PC-9 (cell line): ENCODE measurements around the gene NANOS1. TPM values are rescaled to one million over a fixed set of nuclear protein-coding genes. Genes with fewer than 3 reads are reported as not detected.
A peak's percentile ranks its signal among the peaks of the same experiment; 100 is the strongest.

Experiments used
- Bru-seq: library from RNA; stranded (reverse); fragments of 400-500 nt; gene quantifications from one replicate; lab custom pipeline; 2021; lab: Mats Ljungman, UMichigan
- BruChase-seq, 2 experiments: library from RNA; stranded (reverse); fragments of 400-500 nt; gene quantifications; one replicate each; lab custom pipeline; 2021; lab: Mats Ljungman, UMichigan
- BruUV-seq: library from RNA; stranded (reverse); fragments of 400-500 nt; replicated peaks from 2 replicates; lab custom pipeline; 2021; lab: Mats Ljungman, UMichigan
- CTCF ChIA-PET: fragments of 300-600 bp; sonication (Branson Sonifier 250); formaldehyde crosslinking; loops from one replicate; lab custom pipeline; 2022; ENCODE audit warnings: antibody characterized with exemption; lab: Charles Lee
- POLR2A ChIA-PET: fragments of 300-600 bp; sonication (Branson Sonifier 250); formaldehyde crosslinking; loops from one replicate; lab custom pipeline; 2022; ENCODE audit warnings: antibody characterized with exemption; ENCODE audit not compliant: unreplicated experiment; lab: Charles Lee
- DNase-seq, 2 experiments: peaks; one replicate each; pipeline versions ENCODE4 v3.0.0 to v3.0.0-alpha.2; 2015 to 2022; ENCODE audit warnings: mixed read lengths in 1 of 2
- H2AFZ ChIP-seq: fragments of 200-600 bp; sonication (generic); 2 replicates; pipeline ENCODE4 v1.8.1; 2017; ENCODE audit warnings: antibody characterized with exemption
- H3F3A ChIP-seq: fragments of 200-600 bp; sonication (generic); 2 replicates; pipeline ENCODE4 v1.8.1; 2017; ENCODE audit warnings: antibody characterized with exemption, mild to moderate bottlenecking, low read depth; ENCODE audit not compliant: insufficient read depth
- H3K27ac ChIP-seq: fragments of 200-600 bp; sonication (generic); 2 replicates; pipeline ENCODE4 v1.6.1; 2016; ENCODE audit warnings: mixed run types
- H3K27me3 ChIP-seq: fragments of 200-600 bp; sonication (generic); 2 replicates; pipeline ENCODE4 v1.6.1; 2016; ENCODE audit warnings: low read depth, mixed run types; ENCODE audit not compliant: insufficient read depth
- H3K36me3 ChIP-seq: fragments of 200-600 bp; sonication (generic); 2 replicates; pipeline ENCODE4 v1.6.1; 2016; ENCODE audit warnings: low read depth, mixed run types
- H3K4me1 ChIP-seq: fragments of 200-600 bp; sonication (generic); replicated peaks from 2 replicates; pipeline ENCODE4 v1.6.1; 2016; ENCODE audit warnings: mixed run types; ENCODE audit not compliant: insufficient read depth
- H3K4me2 ChIP-seq: fragments of 200-600 bp; sonication (generic); 2 replicates; pipeline ENCODE4 v1.6.1; 2017; ENCODE audit warnings: mixed run types
- H3K4me3 ChIP-seq: fragments of 200-600 bp; sonication (generic); 2 replicates; pipeline ENCODE4 v1.6.1; 2016; ENCODE audit warnings: mixed run types
- H3K79me2 ChIP-seq: fragments of 200-600 bp; sonication (generic); 2 replicates; pipeline ENCODE4 v1.6.1; 2017; ENCODE audit warnings: low read depth, mixed run types
- H3K9me2 ChIP-seq: fragments of 200-600 bp; sonication (generic); 2 replicates; pipeline ENCODE4 v1.8.1; 2017; ENCODE audit warnings: mild to moderate bottlenecking; ENCODE audit not compliant: insufficient read depth
- H3K9me3 ChIP-seq: fragments of 200-600 bp; sonication (generic); 2 replicates; pipeline ENCODE4 v1.8.1; 2016; ENCODE audit warnings: low read depth; ENCODE audit not compliant: insufficient read depth
- H4K20me1 ChIP-seq: fragments of 200-600 bp; sonication (generic); 2 replicates; pipeline ENCODE4 v1.8.1; 2017; ENCODE audit not compliant: insufficient read depth
- EZH2 ChIP-seq: fragments of 200-600 bp; sonication (generic); IDR thresholded peaks from 2 replicates; pipeline ENCODE4 v1.8.0; 2017; ENCODE audit warnings: antibody characterized with exemption, low read depth
- intact Hi-C: fragments of 100-400 bp; cut with micrococcal nuclease; formaldehyde crosslinking; loops from one replicate; pipeline ENCODE4 v1.10.0; 2022; ENCODE audit not compliant: unreplicated experiment
- long read RNA-seq: library from polyadenylated mRNA; stranded (forward); transcript quantifications from one replicate; pipeline ENCODE4 v2.0.0, GENCODE V29; 2022
- total RNA-seq: library from RNA; stranded (reverse); gene quantifications from 2 replicates; pipeline ENCODE4 v1.2.3, GENCODE V29; 2021
- TF ChIP-seq, protein P1 (sequence below): fragments of 200-600 bp; sonication (generic); conservative IDR thresholded peaks from 2 replicates; pipeline ENCODE4 v1.6.1; 2017; ENCODE audit warnings: mixed run types, antibody characterized with exemption, mild to moderate bottlenecking, moderate library complexity

Gene NANOS1
- 5.2 and 7.2 TPM in 2 replicates for total RNA-seq
- Bru-seq, nascent RNA, result percentile 54 among the genes with signal in this experiment
- BruChase-seq, experiment 1, labeled RNA remaining after a 2-hour chase, result percentile 58 among the genes with signal in this experiment
- percentile 68 among the genes with signal in this experiment for BruChase-seq, experiment 2, labeled RNA remaining after a 6-hour chase
- long read RNA-seq, full-length matches to known transcripts, result 19 of 19 reads
- long read RNA-seq, partial matches to known transcripts, result 0 of 19 reads
- long read RNA-seq, other reads (novel, unspliced or antisense), result 0 of 19 reads

DNA sequence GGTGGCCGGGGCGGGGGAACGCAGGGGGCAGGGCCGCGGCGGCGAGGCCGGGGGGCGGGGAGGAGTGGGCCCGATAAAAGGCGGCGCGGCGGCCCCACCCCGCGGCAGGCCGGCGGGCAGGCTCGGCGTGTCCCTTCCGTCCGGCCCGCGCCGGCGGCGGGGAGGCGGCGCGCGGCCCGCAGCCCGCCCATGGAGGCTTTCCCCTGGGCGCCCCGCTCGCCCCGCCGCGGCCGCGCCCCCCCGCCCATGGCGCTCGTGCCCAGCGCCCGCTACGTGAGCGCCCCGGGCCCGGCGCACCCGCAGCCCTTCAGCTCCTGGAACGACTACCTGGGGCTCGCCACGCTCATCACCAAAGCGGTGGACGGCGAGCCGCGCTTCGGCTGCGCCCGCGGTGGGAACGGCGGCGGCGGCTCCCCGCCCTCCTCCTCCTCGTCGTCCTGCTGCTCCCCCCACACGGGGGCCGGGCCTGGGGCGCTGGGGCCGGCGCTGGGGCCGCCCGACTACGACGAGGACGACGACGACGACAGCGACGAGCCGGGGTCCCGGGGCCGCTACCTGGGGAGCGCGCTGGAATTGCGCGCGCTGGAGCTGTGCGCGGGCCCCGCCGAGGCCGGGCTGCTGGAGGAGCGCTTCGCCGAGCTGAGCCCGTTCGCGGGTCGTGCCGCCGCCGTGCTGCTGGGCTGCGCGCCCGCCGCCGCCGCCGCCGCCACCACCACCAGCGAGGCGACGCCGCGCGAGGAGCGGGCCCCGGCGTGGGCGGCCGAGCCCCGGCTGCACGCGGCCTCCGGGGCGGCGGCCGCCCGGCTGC is at the start of gene NANOS1:
Gene NANOS1 (plus strand): TSS at position 102 of the 808 bp plus-strand sequence. CDS start 88 bp downstream, at position 190.
- no peak within 1 kb of the TSS for H3K27ac ChIP-seq
- TF ChIP-seq, protein P1, sequence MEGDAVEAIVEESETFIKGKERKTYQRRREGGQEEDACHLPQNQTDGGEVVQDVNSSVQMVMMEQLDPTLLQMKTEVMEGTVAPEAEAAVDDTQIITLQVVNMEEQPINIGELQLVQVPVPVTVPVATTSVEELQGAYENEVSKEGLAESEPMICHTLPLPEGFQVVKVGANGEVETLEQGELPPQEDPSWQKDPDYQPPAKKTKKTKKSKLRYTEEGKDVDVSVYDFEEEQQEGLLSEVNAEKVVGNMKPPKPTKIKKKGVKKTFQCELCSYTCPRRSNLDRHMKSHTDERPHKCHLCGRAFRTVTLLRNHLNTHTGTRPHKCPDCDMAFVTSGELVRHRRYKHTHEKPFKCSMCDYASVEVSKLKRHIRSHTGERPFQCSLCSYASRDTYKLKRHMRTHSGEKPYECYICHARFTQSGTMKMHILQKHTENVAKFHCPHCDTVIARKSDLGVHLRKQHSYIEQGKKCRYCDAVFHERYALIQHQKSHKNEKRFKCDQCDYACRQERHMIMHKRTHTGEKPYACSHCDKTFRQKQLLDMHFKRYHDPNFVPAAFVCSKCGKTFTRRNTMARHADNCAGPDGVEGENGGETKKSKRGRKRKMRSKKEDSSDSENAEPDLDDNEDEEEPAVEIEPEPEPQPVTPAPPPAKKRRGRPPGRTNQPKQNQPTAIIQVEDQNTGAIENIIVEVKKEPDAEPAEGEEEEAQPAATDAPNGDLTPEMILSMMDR, result no peak
- no peak for TF ChIP-seq EZH2

GRCh38 chr10:118980135-118980865 is 49.2 kb upstream of the NANOS1 start:
- Histone ChIP-seq H2AFZ (no peak overlapping the region), H3K79me2 (no peaks in the 10 kb centered on the region), H3K9me3 (no peaks in the 10 kb centered on the region), H3K36me3 (no peaks in the 10 kb centered on the region), H3K9me2 (no peaks in the 10 kb centered on the region), H3K4me3 (no peak overlapping the region), H3K4me2 (no peak overlapping the region), H4K20me1 (no peaks in the 10 kb centered on the region), H3F3A (0 out of 2 replicates have a peak, but pooled peaks cover 5% of the 10 kb centered on the region), H3K27me3 (no peaks in the 10 kb centered on the region), H3K4me1 (0 out of 2 replicates have a peak, but pooled peaks cover 4% of the 10 kb centered on the region), H3K27ac (no peak overlapping the region)
- CTCF ChIA-PET, result no interaction called here
- POLR2A ChIA-PET, result no interaction called here
- intact Hi-C loops, result no loop called here
- TF ChIP-seq, protein P1, result no peak
- no peak for TF ChIP-seq EZH2
- no peak for DNase-seq
- BruUV-seq, result no TSS peak

More for the DNA sequence above, at the start of gene NANOS1:
- intact Hi-C loops, result loop anchor here (5.0 kb wide), 3 partner anchors 233 to 463 kb away; no protein-coding TSS in a partner anchor
- peak within 1 kb of the TSS; percentile 69 for H3K4me3 ChIP-seq
- H3K9me3 ChIP-seq, result no peaks in the 10 kb centered on the region
- peak within 1 kb of the TSS; percentile 87 for H3K4me2 ChIP-seq
- BruUV-seq, result no TSS peak
- no peak for DNase-seq
- peaks cover 39% of the 10 kb centered on the region for H3K4me1 ChIP-seq
- ChIA-PET POLR2A (interaction anchor here (0.5 to 0.7 kb wide), 2 partner anchors 29 to 436 kb away, joined by 5 to 41 read pairs; no protein-coding TSS in a partner anchor), CTCF (no interaction called here)
- H3K9me2 ChIP-seq, result no peaks in the 10 kb centered on the region
- peaks cover 38% of the 10 kb centered on the region; the same call in 1 of the 2 replicates for H3F3A ChIP-seq
- H3K27me3 ChIP-seq, result no peaks in the 10 kb centered on the region
- H3K36me3 ChIP-seq, result peaks cover 5% of the 10 kb centered on the region; the same call in 1 of the 2 replicates
- no peak within 1 kb of the TSS for H2AFZ ChIP-seq
- peaks cover 22% of the 10 kb centered on the region for H4K20me1 ChIP-seq
- peaks cover 33% of the 10 kb centered on the region for H3K79me2 ChIP-seq

DNA sequence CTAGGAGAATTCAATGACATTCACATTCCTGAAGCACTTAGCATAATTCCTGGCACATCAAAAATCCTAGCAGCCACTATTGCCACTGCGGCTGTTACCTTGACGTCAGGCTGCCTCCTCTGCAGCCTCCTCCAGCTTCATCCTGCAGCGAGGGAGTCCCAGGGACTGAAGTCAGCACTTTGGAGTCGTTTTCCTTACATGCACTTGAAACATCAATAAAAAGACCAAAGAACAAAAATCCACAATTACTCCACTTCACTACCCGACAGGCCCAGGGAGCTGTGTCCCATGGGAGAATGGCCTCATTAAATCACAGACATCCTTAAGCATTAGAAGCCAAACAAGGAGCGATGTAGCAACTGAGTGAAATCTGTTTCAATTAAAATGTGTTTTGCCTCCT is 48.6 kb upstream of the NANOS1 start:
- Histone ChIP-seq H3K4me2 (no peak overlapping the region), H4K20me1 (no peaks in the 10 kb centered on the region), H2AFZ (no peak overlapping the region), H3K9me3 (no peaks in the 10 kb centered on the region), H3K4me3 (no peak overlapping the region), H3K36me3 (no peaks in the 10 kb centered on the region), H3F3A (0 out of 2 replicates have a peak, but pooled peaks cover 5% of the 10 kb centered on the region), H3K79me2 (no peaks in the 10 kb centered on the region), H3K27ac (no peak overlapping the region), H3K9me2 (no peaks in the 10 kb centered on the region), H3K4me1 (0 out of 2 replicates have a peak, but pooled peaks cover 4% of the 10 kb centered on the region), H3K27me3 (no peaks in the 10 kb centered on the region)
- no peak for DNase-seq
- intact Hi-C loops, result no loop called here
- POLR2A ChIA-PET, result no interaction called here
- TF ChIP-seq, protein P1, result no peak
- TF ChIP-seq EZH2, result no peak
- no TSS peak for BruUV-seq
- CTCF ChIA-PET, result no interaction called here
